BLaER1 treated with 17β-estradiol and CSF1 and Interleukin-3, amounts not matched to agents 10 nM and 100 nM (cell line): ENCODE results near the gene KLHDC3.

Source experiments
- H3K27ac ChIP-seq, 11 experiments: shearing (Covaris generic); formaldehyde crosslinking; 2 replicates each; pipeline ENCODE4 v1.8.1; 2022
- H3K27me3 ChIP-seq, 11 experiments: shearing (Covaris generic); formaldehyde crosslinking; 2 replicates each; pipeline ENCODE4 v1.8.1; 2022
- H3K36me3 ChIP-seq, 11 experiments: shearing (Covaris generic); formaldehyde crosslinking; 2 replicates each; pipeline ENCODE4 v1.8.1; 2022
- H3K4me1 ChIP-seq, 10 experiments: shearing (Covaris generic); formaldehyde crosslinking; 2 replicates each; pipeline ENCODE4 v1.8.1; 2022
- H3K4me2 ChIP-seq, 11 experiments: shearing (Covaris generic); formaldehyde crosslinking; 2 replicates each; pipeline ENCODE4 v1.8.1; 2022
- H3K4me3 ChIP-seq, 10 experiments: shearing (Covaris generic); formaldehyde crosslinking; 2 replicates each; pipeline ENCODE4 v1.8.1; 2022
- H3K9ac ChIP-seq, 11 experiments: shearing (Covaris generic); formaldehyde crosslinking; 2 replicates each; pipeline ENCODE4 v1.8.1; 2022
- H3K9me3 ChIP-seq, 11 experiments: shearing (Covaris generic); formaldehyde crosslinking; replicated peaks in 1 of 11; 2 replicates each; pipeline ENCODE4 v1.8.1; 2022
- H4K20me1 ChIP-seq, 11 experiments: shearing (Covaris generic); formaldehyde crosslinking; 2 replicates each; pipeline ENCODE4 v1.8.1; 2022
- Cebpa-rat ChIP-seq, 11 experiments: shearing (Covaris generic); IDR thresholded peaks; 2 replicates each; pipeline ENCODE4 v1.8.1; 2022

Gene KLHDC3

DNA sequence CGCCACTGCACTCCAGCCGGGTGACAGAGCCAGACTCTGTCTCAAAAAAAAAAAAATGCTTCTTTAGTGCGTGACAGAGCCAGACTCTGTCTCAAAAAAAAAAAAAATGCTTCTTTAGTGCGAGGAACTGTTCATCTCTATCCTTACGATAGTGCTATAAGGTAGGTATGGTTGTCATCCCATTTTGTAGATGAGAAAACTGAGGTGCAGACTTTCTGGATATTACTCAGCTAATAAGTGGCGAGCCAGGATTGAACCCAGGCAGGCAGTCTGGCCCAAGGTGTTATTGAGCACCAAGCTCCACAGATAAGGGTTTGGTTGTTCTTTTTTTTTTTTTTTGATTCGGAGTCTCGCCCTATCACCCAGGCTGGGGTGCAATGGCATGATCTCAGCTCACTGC, 12.2 kb upstream of the KLHDC3 start:
- peaks cover 32 to 88% (median 62%) of the 10 kb centered on the region in 11 experiments for H3K36me3 ChIP-seq
- peaks cover 0 to 46% (median 21%) of the 10 kb centered on the region in 11 experiments; a peak in 14 of 22 replicates for H4K20me1 ChIP-seq
- H3K27ac ChIP-seq = no peak overlapping the region
- no peaks in the 10 kb centered on the region for H3K27me3 ChIP-seq
- H3K9me3 ChIP-seq = no peaks in the 10 kb centered on the region
- H3K4me3 ChIP-seq = no peak overlapping the region
- H3K4me1 ChIP-seq = peaks cover 0 to 11% (median 2%) of the 10 kb centered on the region in 10 experiments; a peak in 6 of 20 replicates
- no peak overlapping the region for H3K9ac ChIP-seq
- no peak overlapping the region for H3K4me2 ChIP-seq
- no peak for TF ChIP-seq Cebpa-rat (IDR thresholded peaks at IDR 0.05)

- no peak overlapping the region for H3K4me2 ChIP-seq
- H3K9me3 ChIP-seq = no peaks in the 10 kb centered on the region
- peaks cover 0 to 11% (median 0%) of the 10 kb centered on the region in 10 experiments; a peak in 6 of 20 replicates for H3K4me1 ChIP-seq
- H3K27me3 ChIP-seq = no peaks in the 10 kb centered on the region
- no peak overlapping the region for H3K9ac ChIP-seq
- no peak overlapping the region for H3K4me3 ChIP-seq
- TF ChIP-seq Cebpa-rat (IDR thresholded peaks at IDR 0.05) = no peak
- H3K36me3 ChIP-seq = peaks cover 59 to 98% (median 80%) of the 10 kb centered on the region in 11 experiments
- H3K27ac ChIP-seq = no peak overlapping the region
- peaks cover 0 to 61% (median 13%) of the 10 kb centered on the region in 11 experiments; a peak in 11 of 22 replicates for H4K20me1 ChIP-seq
These were observed 8.2 kb upstream of the KLHDC3 start for GRCh38 chr6:43005844-43006243.

DNA sequence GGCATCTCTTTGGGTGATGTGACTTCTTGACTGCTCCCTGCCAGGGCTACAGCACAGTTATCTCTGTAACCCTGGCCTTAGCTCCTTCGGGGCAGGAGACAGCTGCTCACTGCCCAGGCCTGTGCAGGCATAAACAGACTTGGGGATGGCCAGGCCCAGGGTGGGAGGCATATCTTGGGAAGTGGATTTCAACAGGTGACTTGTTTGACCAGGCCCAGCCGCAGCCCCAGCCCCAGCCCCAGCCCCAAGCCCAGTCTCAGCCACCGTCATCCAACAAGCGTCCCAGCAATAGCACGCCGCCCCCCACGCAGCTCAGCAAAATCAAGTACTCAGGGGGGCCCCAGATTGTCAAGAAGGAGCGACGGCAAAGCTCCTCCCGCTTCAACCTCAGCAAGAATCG, 7.8 kb upstream of the KLHDC3 start:
- Histone ChIP-seq H3K4me1 (peaks cover 0 to 14% (median 2%) of the 10 kb centered on the region in 10 experiments; a peak in 10 of 20 replicates), H3K27me3 (no peaks in the 10 kb centered on the region), H3K4me3 (no peak overlapping the region), H4K20me1 (peaks cover 0 to 61% (median 15%) of the 10 kb centered on the region in 11 experiments; a peak in 10 of 22 replicates), H3K9me3 (no peaks in the 10 kb centered on the region), H3K4me2 (no peak overlapping the region), H3K36me3 (peaks cover 59 to 98% (median 80%) of the 10 kb centered on the region in 11 experiments), H3K27ac (no peak overlapping the region), H3K9ac (peak overlapping the region in 1 of 11 experiments; percentile 4; a peak in 1 of 22 replicates)
- TF ChIP-seq Cebpa-rat (IDR thresholded peaks at IDR 0.05) = no peak

DNA sequence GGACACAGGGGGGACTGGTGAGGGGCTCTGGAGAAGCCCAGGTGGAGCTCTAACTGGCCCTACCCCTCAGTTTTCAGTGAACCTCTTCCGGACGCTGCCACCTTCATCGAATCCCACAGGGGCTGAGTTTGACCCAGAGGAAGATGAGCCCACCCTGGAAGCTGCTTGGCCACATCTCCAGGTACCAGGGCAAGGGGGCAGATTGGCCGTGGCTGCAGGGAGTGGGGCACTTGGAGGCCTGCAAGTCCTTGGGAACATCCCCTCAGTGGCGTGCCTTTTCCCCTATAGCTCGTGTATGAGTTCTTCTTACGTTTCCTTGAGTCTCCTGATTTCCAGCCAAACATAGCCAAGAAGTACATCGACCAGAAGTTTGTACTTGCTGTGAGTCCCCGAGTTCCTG, 6.9 kb upstream of the KLHDC3 start:
- Histone ChIP-seq H3K4me3 (no peak overlapping the region), H3K4me1 (peaks cover 5 to 22% (median 11%) of the 10 kb centered on the region in 10 experiments; a peak in 19 of 20 replicates), H3K27me3 (no peaks in the 10 kb centered on the region), H3K27ac (no peak overlapping the region), H3K4me2 (no peak overlapping the region), H3K9ac (peak overlapping the region in 3 of 11 experiments; percentile 4 to 29 (median 22); a peak in 1 of 22 replicates), H4K20me1 (peaks cover 0 to 64% (median 10%) of the 10 kb centered on the region in 11 experiments; a peak in 10 of 22 replicates), H3K9me3 (no peaks in the 10 kb centered on the region), H3K36me3 (peaks cover 65 to 99% (median 84%) of the 10 kb centered on the region in 11 experiments)
- no peak for TF ChIP-seq Cebpa-rat (IDR thresholded peaks at IDR 0.05)

DNA sequence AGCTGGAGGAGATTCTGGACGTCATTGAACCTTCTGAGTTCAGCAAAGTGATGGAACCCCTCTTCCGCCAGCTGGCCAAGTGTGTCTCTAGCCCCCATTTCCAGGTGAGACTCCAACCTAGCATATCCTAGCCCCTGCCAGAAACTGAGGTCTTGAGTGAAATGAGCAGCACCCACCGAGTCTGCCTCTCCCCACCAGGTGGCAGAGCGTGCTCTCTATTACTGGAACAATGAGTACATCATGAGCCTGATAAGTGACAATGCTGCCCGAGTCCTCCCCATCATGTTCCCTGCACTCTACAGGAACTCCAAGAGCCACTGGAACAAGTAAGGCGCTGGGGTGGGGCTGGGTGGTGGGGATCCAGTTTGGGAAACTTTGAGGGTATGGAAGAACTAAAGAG, 4.9 kb upstream of the KLHDC3 start:
- H3K9ac ChIP-seq = peak overlapping the region in 4 of 11 experiments; percentile 25 to 34 (median 30); a peak in 3 of 22 replicates
- no peaks in the 10 kb centered on the region for H3K27me3 ChIP-seq
- H3K36me3 ChIP-seq = peaks cover 68 to 86% (median 77%) of the 10 kb centered on the region in 11 experiments
- peaks cover 0 to 66% (median 9%) of the 10 kb centered on the region in 11 experiments; a peak in 10 of 22 replicates for H4K20me1 ChIP-seq
- no peak overlapping the region for H3K4me3 ChIP-seq
- no peak for TF ChIP-seq Cebpa-rat (IDR thresholded peaks at IDR 0.05)
- H3K27ac ChIP-seq = no peak overlapping the region
- H3K4me1 ChIP-seq = peaks cover 16 to 25% (median 21%) of the 10 kb centered on the region in 10 experiments
- H3K9me3 ChIP-seq = no peaks in the 10 kb centered on the region
- no peak overlapping the region for H3K4me2 ChIP-seq

DNA sequence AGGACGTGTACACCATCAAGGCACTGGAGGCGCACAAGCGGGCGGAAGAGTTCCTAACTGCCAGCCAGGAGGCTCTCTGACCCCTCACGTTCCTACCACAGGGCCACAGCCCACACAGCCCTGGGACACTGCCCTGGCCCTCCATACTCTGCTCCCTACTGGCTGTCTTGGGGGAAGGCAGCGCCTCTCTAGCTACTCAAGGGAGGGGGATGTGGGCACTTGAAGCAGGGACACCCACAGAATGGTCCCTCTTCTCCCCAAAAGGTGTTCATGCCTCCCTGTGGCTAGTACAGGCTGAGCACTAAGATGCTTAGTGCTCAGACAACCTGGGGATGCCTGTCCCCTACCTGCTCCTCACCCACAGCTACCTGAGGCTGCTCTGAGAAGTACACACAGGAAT, 2.8 kb upstream of the KLHDC3 start:
- Histone ChIP-seq H3K27me3 (no peaks in the 10 kb centered on the region), H3K36me3 (peaks cover 61 to 67% (median 63%) of the 10 kb centered on the region in 11 experiments), H3K9ac (peak overlapping the region in 9 of 11 experiments; percentile 51 to 90 (median 85); a peak in 14 of 22 replicates), H4K20me1 (peaks cover 4 to 74% (median 18%) of the 10 kb centered on the region in 11 experiments; a peak in 13 of 22 replicates), H3K4me3 (no peak overlapping the region), H3K4me1 (peaks cover 34 to 42% (median 37%) of the 10 kb centered on the region in 10 experiments), H3K9me3 (no peaks in the 10 kb centered on the region), H3K27ac (no peak overlapping the region), H3K4me2 (peak overlapping the region in 4 of 11 experiments; percentile 10 to 97 (median 94); a peak in 5 of 22 replicates)
- no peak for TF ChIP-seq Cebpa-rat (IDR thresholded peaks at IDR 0.05)

DNA sequence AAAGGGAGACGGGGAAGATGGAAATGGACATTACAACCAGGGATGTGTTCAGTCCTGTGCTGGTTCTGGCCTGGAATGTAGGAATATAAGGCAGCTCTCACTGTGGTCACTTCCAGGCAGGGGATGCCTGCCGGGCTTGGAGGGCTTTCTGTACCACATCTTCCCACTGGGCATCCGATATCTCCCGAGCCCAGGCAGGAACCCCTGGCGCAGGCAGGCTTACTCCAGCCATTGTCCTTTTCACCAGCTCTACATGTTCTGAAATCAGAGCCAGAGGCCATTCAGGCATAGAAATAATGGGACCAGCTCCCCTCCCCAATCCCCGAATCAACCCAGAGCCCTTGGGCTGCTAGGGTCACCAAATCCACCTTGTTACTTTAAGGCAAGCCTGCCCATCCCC, 1.7 kb upstream of the KLHDC3 start:
- H3K36me3 ChIP-seq = peaks cover 55 to 62% (median 60%) of the 10 kb centered on the region in 11 experiments
- no peaks in the 10 kb centered on the region for H3K27me3 ChIP-seq
- H3K9me3 ChIP-seq = no peaks in the 10 kb centered on the region
- H4K20me1 ChIP-seq = peaks cover 8 to 76% (median 29%) of the 10 kb centered on the region in 11 experiments; a peak in 18 of 22 replicates
- TF ChIP-seq Cebpa-rat (IDR thresholded peaks at IDR 0.05) = no peak
- H3K27ac ChIP-seq = peak overlapping the region in 8 of 11 experiments; percentile 29 to 82 (median 70); a peak in 12 of 22 replicates
- H3K4me2 ChIP-seq = peak overlapping the region; percentile 83 to 100 (median 95)
- peak overlapping the region; percentile 77 to 90 (median 84) for H3K9ac ChIP-seq
- peaks cover 45 to 54% (median 49%) of the 10 kb centered on the region in 10 experiments for H3K4me1 ChIP-seq
- H3K4me3 ChIP-seq = peak overlapping the region; percentile 73 to 89 (median 83); a peak in 19 of 20 replicates

- peak overlapping the region; percentile 46 to 82 (median 73); a peak in 21 of 22 replicates for H3K27ac ChIP-seq
- H3K36me3 ChIP-seq = peaks cover 55 to 62% (median 60%) of the 10 kb centered on the region in 11 experiments
- H3K9me3 ChIP-seq = no peaks in the 10 kb centered on the region
- H3K4me3 ChIP-seq = peak overlapping the region; percentile 73 to 89 (median 83)
- H3K27me3 ChIP-seq = no peaks in the 10 kb centered on the region
- H3K4me2 ChIP-seq = peak overlapping the region; percentile 83 to 100 (median 95)
- peaks cover 45 to 60% (median 54%) of the 10 kb centered on the region in 10 experiments for H3K4me1 ChIP-seq
- peaks cover 8 to 73% (median 31%) of the 10 kb centered on the region in 11 experiments; a peak in 18 of 22 replicates for H4K20me1 ChIP-seq
- no peak for TF ChIP-seq Cebpa-rat (IDR thresholded peaks at IDR 0.05)
- peak overlapping the region; percentile 77 to 90 (median 84) for H3K9ac ChIP-seq
These were observed 779 bp upstream of the KLHDC3 start for GRCh38 chr6:43013097-43013842.

DNA sequence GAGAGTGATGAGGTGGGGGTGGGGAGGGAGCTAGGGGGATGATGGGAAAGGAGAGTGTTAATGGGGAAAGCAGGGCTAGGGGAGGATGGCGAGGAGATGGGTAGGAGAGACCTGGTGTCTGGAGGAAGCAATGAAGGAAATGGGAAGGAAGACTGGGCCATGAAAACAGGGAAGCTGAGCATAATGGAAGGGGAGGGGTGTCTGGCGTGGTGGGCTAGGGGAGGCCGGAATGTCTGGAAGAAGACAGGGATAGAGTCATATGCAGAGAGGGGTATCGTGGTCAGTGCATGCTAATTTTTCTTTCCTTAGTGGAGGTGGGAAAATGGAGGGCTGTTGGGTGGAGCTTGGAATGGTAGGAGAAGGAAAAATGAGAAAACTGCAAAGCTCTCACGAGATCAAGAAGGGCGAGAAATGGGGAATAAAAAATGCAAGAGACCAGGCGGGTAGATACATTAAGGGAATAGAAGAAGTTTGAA, 423 bp downstream of the KLHDC3 start:
- peak overlapping the region; percentile 74 to 86 (median 82) for H3K9ac ChIP-seq
- H4K20me1 ChIP-seq = peaks cover 8 to 64% (median 37%) of the 10 kb centered on the region in 11 experiments; a peak in 18 of 22 replicates
- peak overlapping the region; percentile 73 to 89 (median 83) for H3K4me3 ChIP-seq
- H3K27ac ChIP-seq = peak overlapping the region; percentile 16 to 81 (median 71); a peak in 21 of 22 replicates
- H3K36me3 ChIP-seq = peaks cover 55 to 62% (median 60%) of the 10 kb centered on the region in 11 experiments
- H3K9me3 ChIP-seq = no peaks in the 10 kb centered on the region
- TF ChIP-seq Cebpa-rat (IDR thresholded peaks at IDR 0.05) = no peak
- peak overlapping the region; percentile 88 to 100 (median 95) for H3K4me2 ChIP-seq
- no peaks in the 10 kb centered on the region for H3K27me3 ChIP-seq
- H3K4me1 ChIP-seq = peaks cover 45 to 63% (median 54%) of the 10 kb centered on the region in 10 experiments
